ENCODE data around the gene KIF4B.
"Not testable (repeated sequence)": the region's sequence is repeated elsewhere in the genome, so short reads cannot be mapped to it uniquely, and the experiment has no call there.

The KIF4B gene

GRCh38 chr5:155004138-155004744 lies 9.3 kb upstream of the KIF4B start:
- DNase-seq (ENCODE audit: low read depth), result no peak

DNA sequence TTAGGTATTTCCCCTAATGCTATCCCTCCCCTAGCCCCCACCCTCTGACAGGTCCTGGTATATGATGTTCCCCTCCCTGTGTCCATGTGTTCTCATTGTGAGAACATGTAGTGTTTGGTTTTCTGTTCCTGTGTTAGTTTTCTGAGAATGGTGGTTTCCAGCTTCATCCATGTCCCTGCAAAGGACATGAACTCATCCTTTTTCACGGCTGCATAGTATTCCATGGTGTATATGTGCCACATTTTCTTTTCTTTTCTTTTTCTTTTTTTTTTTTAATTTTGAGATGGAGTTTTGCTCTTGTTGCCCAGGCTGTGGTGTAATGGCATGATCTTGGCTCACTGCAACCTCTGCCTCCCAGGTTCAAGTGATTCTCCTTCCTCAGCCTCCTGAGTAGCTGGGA lies 7.3 kb upstream of the KIF4B start:
- DNase-seq (ENCODE audit: low read depth), result not testable (repeated sequence)

DNA sequence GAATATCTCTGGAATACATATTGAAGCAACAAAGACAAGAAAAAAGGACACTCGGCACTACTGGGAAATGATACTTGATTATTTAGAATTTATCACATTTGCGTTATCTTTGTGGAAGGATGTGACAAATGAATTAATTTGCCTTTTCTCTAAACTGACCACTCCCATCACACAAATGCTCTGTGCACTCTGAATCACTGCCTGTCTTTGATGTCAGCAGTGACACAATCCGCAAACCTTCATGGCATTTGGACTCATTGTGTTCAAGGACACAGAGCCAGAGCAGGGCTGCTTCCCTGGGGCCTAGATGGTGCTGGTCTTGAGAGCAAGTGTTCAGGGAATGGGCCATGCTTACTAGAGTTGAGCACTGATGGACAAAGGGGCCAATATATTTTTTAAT lies 4.9 kb upstream of the KIF4B start:
- DNase-seq (ENCODE audit: low read depth), result no peak

DNA sequence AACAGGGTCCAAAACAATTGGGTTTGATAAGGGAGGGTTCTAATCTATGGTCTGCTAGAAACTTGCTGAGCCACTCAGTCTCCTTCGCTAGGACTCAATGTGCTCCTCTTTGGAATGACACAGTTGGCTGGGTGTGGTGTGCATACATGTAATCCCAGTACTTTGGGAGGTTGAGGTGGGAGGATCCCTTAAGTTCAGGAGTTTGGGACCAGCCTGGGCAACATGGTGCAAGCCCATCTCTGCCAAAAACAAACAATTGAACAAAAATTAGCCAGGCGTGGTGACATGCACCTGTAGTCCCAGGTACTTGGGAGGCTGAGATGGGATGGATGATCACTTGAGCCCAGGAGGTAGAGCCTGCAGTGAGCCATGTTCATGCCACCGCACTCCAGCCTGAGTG lies 2.7 kb upstream of the KIF4B start:
- DNase-seq (ENCODE audit: low read depth), result no peak

DNA sequence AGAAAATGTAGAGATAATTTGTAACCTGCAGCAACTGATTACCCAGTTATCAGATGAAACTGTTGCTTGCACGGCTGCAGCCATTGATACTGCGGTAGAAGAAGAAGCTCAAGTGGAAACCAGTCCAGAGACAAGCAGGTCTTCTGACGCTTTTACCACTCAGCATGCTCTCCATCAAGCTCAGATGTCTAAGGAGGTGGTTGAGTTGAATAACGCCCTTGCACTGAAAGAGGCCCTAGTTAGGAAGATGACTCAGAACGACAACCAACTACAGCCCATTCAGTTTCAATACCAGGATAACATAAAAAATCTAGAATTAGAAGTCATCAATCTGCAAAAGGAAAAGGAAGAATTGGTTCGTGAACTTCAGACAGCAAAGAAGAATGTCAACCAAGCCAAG lies 1.7 kb downstream of the KIF4B start:
- no peak for DNase-seq (ENCODE audit: low read depth)

DNA sequence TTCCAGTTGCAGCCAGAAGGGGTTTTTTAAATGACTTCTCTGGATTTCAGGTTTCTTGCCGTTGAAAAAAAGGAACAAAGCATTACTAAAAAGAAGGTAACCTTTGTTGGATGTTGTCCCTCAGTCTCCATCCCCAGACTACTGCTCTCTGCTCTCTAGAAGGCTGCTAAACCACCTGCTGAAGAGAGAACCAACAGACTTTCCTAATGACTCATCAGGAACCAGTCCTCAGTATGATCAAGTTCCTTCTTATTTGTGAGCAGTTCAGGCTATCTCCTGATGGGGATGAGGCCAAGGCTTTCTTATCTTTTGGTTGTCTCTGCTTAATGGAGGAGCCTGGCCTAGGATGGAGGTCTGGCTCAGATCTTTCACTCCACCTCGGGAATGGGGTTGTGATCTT lies 4.1 kb downstream of the KIF4B start:
- no peak for DNase-seq (ENCODE audit: low read depth)

GRCh38 chr5:155019601-155020226 lies 6.2 kb downstream of the KIF4B start:
- no peak for DNase-seq (ENCODE audit: low read depth)

- no peak for DNase-seq (ENCODE audit: low read depth)
Observed at GRCh38 chr5:155021842-155022241, 8.3 kb downstream of the KIF4B start.

GRCh38 chr5:155023320-155023719 lies 9.8 kb downstream of the KIF4B start:
- no peak for DNase-seq (ENCODE audit: low read depth)

DNA sequence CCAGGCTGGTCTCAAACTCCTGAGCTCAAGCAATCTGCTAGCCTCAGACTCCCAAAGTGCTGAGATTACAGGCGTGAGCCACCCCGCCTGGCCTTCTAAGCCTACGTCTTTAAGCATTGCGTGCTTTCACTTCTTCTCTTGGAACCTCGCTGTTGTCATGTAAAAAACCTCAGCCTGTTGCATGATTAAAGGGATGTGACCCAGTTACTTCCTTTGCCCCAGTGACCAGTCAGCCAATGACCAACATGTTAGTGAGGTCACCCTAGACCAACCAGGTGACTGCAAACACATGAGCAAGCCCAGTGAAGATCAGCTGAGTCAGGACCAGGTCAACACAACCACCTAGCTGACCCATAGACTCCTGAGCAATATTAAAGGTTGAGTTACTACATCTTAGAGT lies 10.5 kb downstream of the KIF4B start:
- DNase-seq (ENCODE audit: low read depth), result no peak

- DNase-seq (ENCODE audit: low read depth), result no peak
Observed at GRCh38 chr5:155025895-155026294, 12.3 kb downstream of the KIF4B start.

DNA sequence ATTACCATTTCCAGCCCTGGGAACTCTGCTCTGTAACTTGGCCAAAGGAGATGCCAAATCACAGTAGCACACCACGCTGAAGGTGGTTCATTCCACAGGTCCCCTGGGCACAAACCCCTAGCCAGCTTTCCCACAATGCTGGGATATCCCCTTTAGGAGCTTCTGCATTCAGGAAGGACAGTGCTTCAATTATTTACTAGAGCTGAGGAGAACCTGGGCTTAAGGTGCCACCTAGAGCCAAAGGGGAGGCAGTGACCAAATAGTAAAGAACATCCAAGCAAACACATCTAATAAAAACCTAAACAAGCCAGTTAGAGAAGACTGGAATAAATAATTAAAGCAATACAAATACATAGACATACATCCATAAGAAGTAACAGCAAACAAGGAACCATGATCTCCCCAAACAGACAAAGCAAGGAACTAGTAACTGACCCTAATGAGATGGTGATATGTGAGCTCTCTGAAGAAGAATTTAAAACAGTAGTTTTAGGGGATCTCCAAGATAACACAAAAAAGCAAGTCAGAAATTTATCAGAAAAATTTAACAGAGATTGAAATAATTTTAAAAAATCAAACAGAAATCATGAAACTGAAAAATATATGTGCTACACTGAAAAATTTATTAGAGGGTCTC lies 14.6 kb downstream of the KIF4B start:
- DNase-seq (ENCODE audit: low read depth), result no peak

- DNase-seq (ENCODE audit: low read depth), result no peak
Observed at GRCh38 chr5:155029240-155029639, 15.7 kb downstream of the KIF4B start.

- DNase-seq (ENCODE audit: low read depth), result not testable (repeated sequence)
Observed at GRCh38 chr5:155034145-155034744, 20.7 kb downstream of the KIF4B start.

DNA sequence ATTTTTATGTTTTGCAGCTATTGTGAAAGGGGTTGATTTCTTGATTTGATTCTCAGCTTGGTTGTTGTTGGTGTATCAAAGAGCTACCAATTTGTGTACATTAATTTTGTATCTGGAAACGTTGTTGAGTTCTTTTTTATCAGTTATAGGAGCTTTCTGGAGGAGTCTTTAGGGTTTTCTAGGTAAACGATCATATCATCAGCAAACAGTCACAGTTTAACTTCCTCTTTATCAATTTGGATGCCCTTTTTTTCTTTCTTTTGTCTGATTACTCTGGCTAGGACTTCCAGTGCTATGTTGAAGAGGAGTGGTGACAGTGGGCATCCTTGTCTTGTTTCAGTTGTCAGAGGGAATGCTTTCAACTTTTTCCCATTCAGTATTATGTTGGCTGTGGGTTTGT lies 21.5 kb downstream of the KIF4B start:
- DNase-seq (ENCODE audit: low read depth), result not testable (repeated sequence)

- no peak for DNase-seq (ENCODE audit: low read depth)
Observed at GRCh38 chr5:155040984-155041653, 27.6 kb downstream of the KIF4B start.

DNA sequence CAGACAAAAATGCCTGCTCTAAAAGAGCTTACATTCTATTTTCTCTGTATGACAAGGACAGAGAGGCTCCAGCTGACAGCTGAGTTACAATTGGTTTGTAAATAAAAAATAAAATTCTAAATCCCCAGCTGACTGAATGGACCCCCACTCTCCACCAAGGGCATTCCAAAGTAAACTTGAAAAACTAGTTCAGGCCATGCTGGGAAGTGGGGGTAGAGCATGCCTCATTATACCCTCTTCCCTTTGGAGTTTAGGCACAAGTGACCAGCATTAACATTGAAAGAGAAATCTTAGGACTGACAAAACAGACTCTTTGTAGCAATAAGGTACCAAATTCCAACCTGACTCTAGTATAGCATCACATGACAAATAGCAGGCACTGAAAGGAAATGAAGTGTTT lies 31.0 kb downstream of the KIF4B start:
- DNase-seq (ENCODE audit: low read depth), result no peak

DNA sequence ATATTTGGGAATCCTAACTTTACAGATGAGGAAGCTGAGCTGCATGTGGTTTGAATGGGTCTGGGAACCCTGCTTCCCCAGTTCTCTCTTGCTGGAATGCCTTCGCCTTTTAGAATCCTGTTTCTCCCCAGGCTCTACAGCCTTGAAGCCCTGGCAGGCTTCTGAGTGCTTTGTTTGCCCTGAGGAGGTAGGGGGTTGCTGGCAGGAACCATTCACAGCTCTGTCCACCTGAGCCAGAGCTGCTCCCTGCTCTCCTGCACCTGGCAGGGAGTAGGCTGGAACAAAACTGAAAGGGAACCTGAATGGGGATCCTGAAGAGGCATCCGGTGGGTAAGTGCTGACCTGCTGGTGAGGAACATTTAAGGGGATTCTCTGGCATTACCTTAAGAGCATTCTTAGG lies 33.0 kb downstream of the KIF4B start:
- no peak for DNase-seq (ENCODE audit: low read depth)

DNA sequence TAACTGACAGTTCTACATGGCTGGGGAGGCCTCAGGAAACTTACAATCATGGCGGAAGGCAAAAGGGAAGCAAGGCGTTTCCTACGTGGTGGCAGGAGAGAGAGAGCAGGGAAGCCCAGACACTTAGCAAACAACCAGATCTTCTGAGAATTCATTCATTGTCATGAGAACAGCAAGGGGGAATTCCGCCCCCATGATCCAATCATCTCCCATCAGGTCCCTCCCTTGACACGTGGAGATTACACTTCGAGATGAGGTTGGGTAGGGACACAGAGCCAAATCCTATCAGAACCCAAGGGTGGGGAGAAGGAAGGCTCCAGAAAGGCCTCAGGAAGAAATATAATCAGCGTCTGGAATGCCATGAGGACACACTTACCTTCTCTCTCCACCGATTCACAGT lies 34.3 kb downstream of the KIF4B start:
- DNase-seq (ENCODE audit: low read depth), result no peak

- DNase-seq (ENCODE audit: low read depth), result no peak
Observed at GRCh38 chr5:155049569-155050383, 36.2 kb downstream of the KIF4B start.

DNA sequence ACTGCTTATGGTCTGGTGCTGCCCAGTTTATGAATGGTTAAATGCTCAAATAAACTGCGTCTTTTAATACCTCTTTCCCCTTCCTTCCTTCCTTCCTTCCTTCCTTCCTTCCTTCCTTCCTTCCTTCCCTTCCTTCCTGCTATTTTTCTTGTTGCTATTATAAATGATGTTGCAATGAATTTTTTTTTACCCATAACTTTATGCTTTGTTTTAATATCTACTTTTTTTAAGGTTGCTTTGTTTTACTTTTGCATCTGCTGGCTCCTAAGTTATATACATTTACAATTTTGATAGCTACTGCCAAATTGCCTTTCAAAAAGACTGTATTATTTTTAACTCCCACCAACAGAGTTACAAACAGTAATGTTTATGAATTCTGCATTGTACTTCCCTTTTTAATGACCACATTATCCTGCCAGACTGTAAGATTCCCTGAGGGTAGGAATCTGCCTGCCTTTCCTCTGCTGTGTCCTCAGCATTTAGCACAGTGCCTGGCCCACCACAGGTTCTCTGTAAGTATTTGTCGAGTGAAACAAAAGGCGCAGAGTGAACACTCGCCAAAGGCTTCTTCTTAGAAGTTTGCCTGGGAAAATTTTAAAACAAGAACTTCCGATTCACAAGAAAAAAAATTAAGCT lies 36.9 kb downstream of the KIF4B start:
- DNase-seq (ENCODE audit: low read depth), result no peak

All from stimulated activated CD8-positive, alpha-beta memory T cell treated with anti-CD3 and anti-CD28 coated beads, Interleukin-4, amount 100 ng/mL, for 24 hours (primary cell).